Chondrocyte (in vitro differentiated cells): ENCODE results near the gene NUAK1. TPM values are rescaled to one million over a fixed set of nuclear protein-coding genes. Genes with fewer than 3 reads are reported as not detected.
A peak's percentile ranks its signal among the peaks of the same experiment; 100 is the strongest.

Source experiments
- DNase-seq: peaks from one replicate; pipeline ENCODE4 v3.0.0; 2021; ENCODE audit warnings: mixed read lengths, low spot score
- H3K27ac Mint-ChIP-seq: one replicate; pipeline ENCODE4 v1.8.0; 2021; ENCODE audit warnings: mild to moderate bottlenecking, moderate library complexity, mixed read lengths; ENCODE audit not compliant: unreplicated experiment
- H3K27me3 Mint-ChIP-seq: 2 replicates; pipeline ENCODE4 v1.8.0; 2021; ENCODE audit warnings: low read depth, mixed read lengths
- H3K36me3 Mint-ChIP-seq: 2 replicates; pipeline ENCODE4 v1.8.0; 2021; ENCODE audit warnings: low read depth, mixed read lengths
- H3K4me1 Mint-ChIP-seq: 2 replicates; pipeline ENCODE4 v1.8.0; 2021; ENCODE audit warnings: low read depth, mild to moderate bottlenecking, mixed read lengths
- H3K4me3 Mint-ChIP-seq: one replicate; pipeline ENCODE4 v1.8.0; 2021; ENCODE audit warnings: mild to moderate bottlenecking, moderate library complexity, mixed read lengths; ENCODE audit not compliant: unreplicated experiment
- H3K9me3 Mint-ChIP-seq: 2 replicates; pipeline ENCODE4 v1.8.0; 2021; ENCODE audit warnings: low read depth, mixed read lengths
- total RNA-seq: library from RNA; stranded (reverse); gene quantifications from 3 replicates; pipeline ENCODE4 v1.2.1, GENCODE V29; 2021
- TF ChIP-seq, protein P1 (sequence below): fragments of 200-600 bp; sonication (generic); IDR thresholded peaks from 2 replicates; pipeline ENCODE4 v1.5.0; 2021; ENCODE audit warnings: antibody characterized with exemption, mild to moderate bottlenecking, moderate library complexity

The NUAK1 gene
- total RNA-seq, 1 donor from 2014 or later: 78.1 TPM

- peak; percentile 96 for DNase-seq
- TF ChIP-seq, protein P1, sequence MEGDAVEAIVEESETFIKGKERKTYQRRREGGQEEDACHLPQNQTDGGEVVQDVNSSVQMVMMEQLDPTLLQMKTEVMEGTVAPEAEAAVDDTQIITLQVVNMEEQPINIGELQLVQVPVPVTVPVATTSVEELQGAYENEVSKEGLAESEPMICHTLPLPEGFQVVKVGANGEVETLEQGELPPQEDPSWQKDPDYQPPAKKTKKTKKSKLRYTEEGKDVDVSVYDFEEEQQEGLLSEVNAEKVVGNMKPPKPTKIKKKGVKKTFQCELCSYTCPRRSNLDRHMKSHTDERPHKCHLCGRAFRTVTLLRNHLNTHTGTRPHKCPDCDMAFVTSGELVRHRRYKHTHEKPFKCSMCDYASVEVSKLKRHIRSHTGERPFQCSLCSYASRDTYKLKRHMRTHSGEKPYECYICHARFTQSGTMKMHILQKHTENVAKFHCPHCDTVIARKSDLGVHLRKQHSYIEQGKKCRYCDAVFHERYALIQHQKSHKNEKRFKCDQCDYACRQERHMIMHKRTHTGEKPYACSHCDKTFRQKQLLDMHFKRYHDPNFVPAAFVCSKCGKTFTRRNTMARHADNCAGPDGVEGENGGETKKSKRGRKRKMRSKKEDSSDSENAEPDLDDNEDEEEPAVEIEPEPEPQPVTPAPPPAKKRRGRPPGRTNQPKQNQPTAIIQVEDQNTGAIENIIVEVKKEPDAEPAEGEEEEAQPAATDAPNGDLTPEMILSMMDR: peak; percentile 13
- Mint-ChIP-seq H3K36me3 (peaks cover 14% of the 10 kb centered on the region), H3K27me3 (no peaks in the 10 kb centered on the region), H3K27ac (peak overlapping the region; percentile 98), H3K4me1 (peaks cover 61% of the 10 kb centered on the region), H3K4me3 (peak overlapping the region; percentile 95), H3K9me3 (no peaks in the 10 kb centered on the region)
Observed at GRCh38 chr12:106139422-106140171, 843 bp upstream of the NUAK1 start.

DNA sequence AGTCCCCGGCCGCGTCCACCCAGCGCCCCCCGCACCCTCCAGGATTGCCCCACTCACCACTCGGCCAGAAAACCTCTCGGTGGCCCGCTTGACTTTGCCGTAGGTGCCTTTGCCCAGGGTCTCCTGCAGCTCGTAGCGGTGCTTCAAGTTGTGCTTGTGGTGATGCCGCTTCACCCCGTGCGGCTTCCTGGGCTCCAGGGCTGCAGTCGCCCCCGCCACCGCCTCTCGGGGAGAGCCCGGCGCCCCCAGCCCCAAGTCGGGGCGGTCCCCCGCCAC lies 459 bp downstream of the NUAK1 start:
- no peak for DNase-seq
- peak overlapping the region; percentile 93 for H3K27ac Mint-ChIP-seq
- H3K36me3 Mint-ChIP-seq: peaks cover 14% of the 10 kb centered on the region
- peak overlapping the region; percentile 94 for H3K4me3 Mint-ChIP-seq
- no peaks in the 10 kb centered on the region for H3K27me3 Mint-ChIP-seq
- H3K4me1 Mint-ChIP-seq: peaks cover 62% of the 10 kb centered on the region
- H3K9me3 Mint-ChIP-seq: no peaks in the 10 kb centered on the region
- TF ChIP-seq, protein P1: no peak

- no peak for DNase-seq
- peaks cover 14% of the 10 kb centered on the region for H3K36me3 Mint-ChIP-seq
- no peaks in the 10 kb centered on the region for H3K9me3 Mint-ChIP-seq
- H3K4me3 Mint-ChIP-seq: peak overlapping the region; percentile 94
- H3K4me1 Mint-ChIP-seq: peaks cover 64% of the 10 kb centered on the region
- H3K27ac Mint-ChIP-seq: peak overlapping the region; percentile 93
- TF ChIP-seq, protein P1: no peak
- no peaks in the 10 kb centered on the region for H3K27me3 Mint-ChIP-seq
Observed at GRCh38 chr12:106137530-106138356, 1.0 kb downstream of the NUAK1 start.

DNA sequence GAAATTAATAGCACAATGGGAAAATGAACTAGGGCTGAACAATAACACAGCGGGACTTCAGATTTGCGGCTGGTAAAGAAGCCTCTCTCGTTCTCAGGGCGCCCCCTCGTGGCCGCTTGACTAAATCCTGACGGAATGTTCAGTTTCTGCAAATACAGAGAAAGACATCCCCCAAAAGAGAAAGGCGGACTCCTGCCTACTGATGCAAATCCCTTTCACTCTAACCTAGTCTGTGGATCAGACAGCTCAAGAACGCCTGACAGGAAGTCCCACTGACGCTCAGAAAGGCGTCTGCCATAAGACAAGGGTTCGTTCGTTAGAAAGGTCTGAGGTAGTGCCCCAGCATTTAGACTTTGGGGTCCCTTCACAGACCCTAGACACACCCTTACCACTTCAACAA lies 2.5 kb downstream of the NUAK1 start:
- Mint-ChIP-seq H3K36me3 (peaks cover 14% of the 10 kb centered on the region), H3K9me3 (no peaks in the 10 kb centered on the region), H3K4me1 (peaks cover 64% of the 10 kb centered on the region), H3K27me3 (no peaks in the 10 kb centered on the region), H3K27ac (peak overlapping the region; percentile 93), H3K4me3 (peak overlapping the region; percentile 94)
- TF ChIP-seq, protein P1: peak; percentile 98
- DNase-seq: no peak

- TF ChIP-seq, protein P1: no peak
- peaks cover 14% of the 10 kb centered on the region for H3K36me3 Mint-ChIP-seq
- peak overlapping the region; percentile 93 for H3K27ac Mint-ChIP-seq
- no peak for DNase-seq
- H3K4me3 Mint-ChIP-seq: peak overlapping the region; percentile 94
- H3K9me3 Mint-ChIP-seq: no peaks in the 10 kb centered on the region
- H3K4me1 Mint-ChIP-seq: peaks cover 64% of the 10 kb centered on the region
- no peaks in the 10 kb centered on the region for H3K27me3 Mint-ChIP-seq
Observed at GRCh38 chr12:106135781-106136180, 3.0 kb downstream of the NUAK1 start.
